ENCODE data around the gene RBM27.
"Not testable (repeated sequence)": the region's sequence is repeated elsewhere in the genome, so short reads cannot be mapped to it uniquely, and the experiment has no call there.

The RBM27 gene

GRCh38 chr5:146209714-146210113, 6.3 kb downstream of the RBM27 start:
- no peak for DNase-seq

GRCh38 chr5:146210810-146211209, 7.4 kb downstream of the RBM27 start:
- DNase-seq = not testable (repeated sequence)

GRCh38 chr5:146213210-146213826, 9.9 kb downstream of the RBM27 start:
- peak; percentile 18 for DNase-seq

GRCh38 chr5:146214881-146215280, 11.5 kb downstream of the RBM27 start:
- not testable (repeated sequence) for DNase-seq

GRCh38 chr5:146218168-146218567, 14.8 kb downstream of the RBM27 start:
- no peak for DNase-seq

- DNase-seq = no peak
Measured at GRCh38 chr5:146219243-146219642, 15.8 kb downstream of the RBM27 start.

GRCh38 chr5:146221234-146221633, 17.8 kb downstream of the RBM27 start:
- no peak for DNase-seq

GRCh38 chr5:146222005-146222404, 18.6 kb downstream of the RBM27 start:
- no peak for DNase-seq

GRCh38 chr5:146223179-146223578, 19.8 kb downstream of the RBM27 start:
- DNase-seq = no peak

- DNase-seq = no peak
Measured at GRCh38 chr5:146229222-146229621, 25.8 kb downstream of the RBM27 start.

GRCh38 chr5:146232223-146232622, 28.8 kb downstream of the RBM27 start:
- no peak for DNase-seq

- DNase-seq = no peak
Measured at GRCh38 chr5:146233441-146233840, 30.0 kb downstream of the RBM27 start.

GRCh38 chr5:146238973-146239372, 35.6 kb downstream of the RBM27 start:
- no peak for DNase-seq

- DNase-seq = no peak
Measured at GRCh38 chr5:146240951-146241350, 37.5 kb downstream of the RBM27 start.

GRCh38 chr5:146243247-146243646, 39.8 kb downstream of the RBM27 start:
- no peak for DNase-seq

GRCh38 chr5:146248561-146248960, 45.2 kb downstream of the RBM27 start:
- DNase-seq = no peak

GRCh38 chr5:146249801-146250200, 46.4 kb downstream of the RBM27 start:
- DNase-seq = no peak

All from NCI-H2227 treated with DMSO at 0.1 percent for 48 hours (cell line).